IgD-negative memory B cell (primary cell): ENCODE measurements around the gene COL24A1. TPM values are rescaled to one million over a fixed set of nuclear protein-coding genes. Genes with fewer than 3 reads are reported as not detected.
"Not testable (repeated sequence)": the region's sequence is repeated elsewhere in the genome, so short reads cannot be mapped to it uniquely, and the experiment has no call there.

Experiments used
- H3K27ac Mint-ChIP-seq, 3 donors: one replicate each; pipeline ENCODE4 v1.8.0; 2020 to 2022; ENCODE audit warnings: mild to moderate bottlenecking in 3 of 3, mixed read lengths in 3 of 3, moderate library complexity in 1 of 3
- H3K27me3 Mint-ChIP-seq: one replicate; pipeline ENCODE4 v1.8.0; 2021; ENCODE audit warnings: mixed read lengths
- H3K36me3 Mint-ChIP-seq: one replicate; pipeline ENCODE4 v1.8.0; 2020; ENCODE audit warnings: mild to moderate bottlenecking, mixed read lengths
- H3K4me1 Mint-ChIP-seq, 3 donors: one replicate each; pipeline ENCODE4 v1.8.0; 2020 to 2022; ENCODE audit warnings: mixed read lengths in 3 of 3, mild to moderate bottlenecking in 1 of 3
- H3K4me3 Mint-ChIP-seq, 4 donors: one replicate each; pipeline ENCODE4 v1.8.0; 2020 to 2022; ENCODE audit warnings: mild to moderate bottlenecking in 4 of 4, mixed read lengths in 4 of 4, moderate library complexity in 3 of 4
- H3K9me3 Mint-ChIP-seq, 3 donors: one replicate each; pipeline ENCODE4 v1.8.0; 2020 to 2021; ENCODE audit warnings: mixed read lengths in 3 of 3, mild to moderate bottlenecking in 1 of 3
- polyA plus RNA-seq: library from polyadenylated mRNA; unstranded; fragments of 300-500 nt; fragmentation: Illumina TruSeq; gene quantifications from one replicate; pipeline ENCODE4 v1.2.3, GENCODE V29; 2021

Gene COL24A1
- polyA plus RNA-seq, 1 donor from 2014 or later, result not detected

DNA sequence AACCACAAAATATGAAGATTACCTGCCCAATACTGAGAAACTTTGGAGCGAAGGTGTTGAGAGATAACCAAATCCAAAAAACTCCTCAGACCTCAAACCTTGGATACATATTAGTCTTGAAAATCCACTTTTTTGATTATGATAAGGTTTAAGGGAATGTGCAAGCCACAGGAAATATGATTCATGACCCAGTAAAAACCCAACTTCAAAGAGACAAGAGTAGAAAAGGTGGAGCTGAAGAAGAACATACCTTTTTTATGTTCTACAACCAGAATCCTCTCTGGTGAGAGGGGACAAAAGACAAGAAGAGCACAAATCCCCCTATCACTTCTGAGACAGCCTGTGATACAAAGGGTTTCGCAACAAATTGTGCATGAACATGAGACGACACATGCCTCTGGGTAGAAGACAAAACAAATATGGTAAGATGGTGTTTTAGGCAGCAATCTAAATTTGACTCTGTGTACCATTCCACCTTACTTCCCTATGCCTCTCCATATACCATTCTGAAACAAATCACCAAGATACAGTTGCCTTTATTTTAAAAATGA lies 37.3 kb downstream of the COL24A1 start:
- Mint-ChIP-seq H3K36me3 (no peaks in the 10 kb centered on the region), H3K4me1 (no peaks in the 10 kb centered on the region), H3K27me3 (no peaks in the 10 kb centered on the region), H3K9me3 (peaks cover 0 to 7% (median 6%) of the 10 kb centered on the region in 3 donors), H3K4me3 (no peak overlapping the region), H3K27ac (no peak overlapping the region)

DNA sequence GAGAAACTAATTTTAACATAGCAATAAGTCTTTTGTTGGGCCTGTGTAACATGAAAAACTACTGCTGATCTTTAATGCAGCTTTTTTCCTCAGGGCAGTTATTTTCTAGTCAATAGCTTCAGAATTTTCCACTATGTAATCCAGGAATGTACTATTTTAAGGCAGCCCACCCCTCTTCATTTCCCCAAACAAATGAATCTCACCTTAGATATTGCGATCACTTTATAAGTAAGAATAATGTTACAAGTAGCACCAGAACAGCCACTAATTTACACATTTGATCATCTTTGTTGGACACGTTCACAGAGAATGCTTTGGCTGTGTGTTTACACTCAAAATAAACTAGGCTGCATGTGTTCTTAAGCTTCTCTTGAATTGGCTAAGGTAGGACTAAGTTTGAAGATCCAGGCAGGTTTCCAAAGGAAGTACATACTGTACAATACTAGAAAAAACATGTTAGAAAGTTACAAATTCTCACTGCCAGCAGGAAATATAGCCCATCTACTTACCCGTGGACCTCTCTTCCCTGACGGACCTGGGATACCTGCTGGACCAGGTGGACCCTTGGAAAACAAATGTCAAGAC lies 41.7 kb downstream of the COL24A1 start:
- Mint-ChIP-seq H3K36me3 (no peaks in the 10 kb centered on the region), H3K4me3 (no peak overlapping the region), H3K27me3 (no peaks in the 10 kb centered on the region), H3K9me3 (peaks cover 0 to 7% (median 2%) of the 10 kb centered on the region in 3 donors), H3K4me1 (no peaks in the 10 kb centered on the region), H3K27ac (no peak overlapping the region)

DNA sequence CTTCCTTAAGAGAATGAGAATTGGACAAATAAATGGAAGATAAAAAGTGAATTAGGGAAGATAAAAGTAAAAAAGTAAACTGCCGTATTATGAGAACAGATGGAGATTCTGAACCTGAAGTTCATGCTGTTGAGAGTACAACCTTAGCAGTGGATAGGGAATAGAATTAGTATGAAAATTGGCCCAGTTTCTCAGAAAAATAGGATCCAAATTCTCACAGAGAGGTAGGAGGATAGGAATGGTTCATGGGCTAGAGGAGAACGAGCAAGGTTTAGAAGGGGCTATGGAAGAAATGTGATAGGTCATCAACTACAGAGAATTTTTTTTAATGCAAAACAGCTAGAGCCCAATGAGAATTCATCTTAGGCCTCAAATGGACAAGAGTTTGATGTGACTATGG lies 42.3 kb downstream of the COL24A1 start:
- Mint-ChIP-seq H3K4me1 (no peaks in the 10 kb centered on the region), H3K36me3 (no peaks in the 10 kb centered on the region), H3K9me3 (peaks cover 0 to 3% (median 2%) of the 10 kb centered on the region in 3 donors), H3K4me3 (no peak overlapping the region), H3K27ac (no peak overlapping the region), H3K27me3 (no peaks in the 10 kb centered on the region)

DNA sequence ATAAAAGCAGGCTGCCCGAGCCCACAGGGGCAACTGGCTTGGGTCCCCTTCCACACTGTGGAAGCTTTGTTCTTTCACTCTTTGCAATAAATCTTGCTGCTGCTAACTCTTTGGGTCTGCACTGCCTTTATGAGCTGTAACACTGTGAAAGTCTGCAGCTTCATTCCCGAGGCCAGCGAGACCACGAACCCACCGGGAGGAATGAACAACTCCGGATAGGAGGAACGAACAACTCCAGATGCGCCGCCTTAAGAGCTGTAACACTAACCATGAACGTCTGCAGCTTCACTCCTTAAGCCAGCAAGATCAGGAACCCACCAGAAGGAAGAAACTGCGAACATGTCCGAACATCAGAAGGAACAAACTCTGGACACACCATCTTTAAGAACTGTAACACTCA lies 45.0 kb downstream of the COL24A1 start:
- not testable (repeated sequence) for H3K27me3 Mint-ChIP-seq, H3K4me1 Mint-ChIP-seq, H3K9me3 Mint-ChIP-seq, H3K27ac Mint-ChIP-seq, H3K4me3 Mint-ChIP-seq, H3K36me3 Mint-ChIP-seq

DNA sequence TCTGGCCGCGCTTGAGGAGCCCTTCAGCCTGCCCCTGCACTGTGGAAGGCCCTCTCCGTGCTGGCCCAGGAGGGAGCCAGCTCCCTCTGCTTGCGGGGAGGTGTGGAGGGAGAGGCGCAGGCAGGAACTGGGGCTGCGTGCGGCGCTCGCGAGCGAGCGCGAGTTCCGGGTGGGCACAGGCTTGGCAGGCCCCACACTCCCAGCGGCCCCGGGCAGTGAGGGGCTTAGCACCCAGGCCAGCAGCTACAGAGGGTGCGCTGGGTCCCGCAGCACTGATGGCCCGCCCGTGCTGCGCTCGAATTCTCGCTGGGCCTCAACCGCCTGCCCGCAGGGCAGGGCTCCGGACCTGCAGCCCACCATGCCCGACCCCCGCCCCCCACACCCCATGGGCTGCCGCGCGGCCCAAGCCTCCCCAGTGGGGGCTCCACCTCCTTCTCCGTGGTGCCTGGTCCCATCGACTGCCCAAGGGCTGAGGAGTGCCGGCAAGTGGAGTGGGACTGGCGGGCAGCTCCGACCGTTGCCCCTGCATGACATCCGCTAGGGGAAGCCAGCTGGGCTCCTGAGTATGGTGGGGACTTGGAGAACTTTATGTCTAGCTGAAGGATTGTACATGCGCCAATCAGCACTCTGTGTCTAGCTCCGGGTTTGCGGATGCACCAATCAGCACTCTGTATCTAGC lies 46.0 kb downstream of the COL24A1 start:
- Mint-ChIP-seq H3K9me3 (no peaks in the 10 kb centered on the region), H3K4me1 (no peaks in the 10 kb centered on the region), H3K27ac (no peak overlapping the region), H3K36me3 (no peaks in the 10 kb centered on the region), H3K4me3 (no peak overlapping the region), H3K27me3 (no peaks in the 10 kb centered on the region)

DNA sequence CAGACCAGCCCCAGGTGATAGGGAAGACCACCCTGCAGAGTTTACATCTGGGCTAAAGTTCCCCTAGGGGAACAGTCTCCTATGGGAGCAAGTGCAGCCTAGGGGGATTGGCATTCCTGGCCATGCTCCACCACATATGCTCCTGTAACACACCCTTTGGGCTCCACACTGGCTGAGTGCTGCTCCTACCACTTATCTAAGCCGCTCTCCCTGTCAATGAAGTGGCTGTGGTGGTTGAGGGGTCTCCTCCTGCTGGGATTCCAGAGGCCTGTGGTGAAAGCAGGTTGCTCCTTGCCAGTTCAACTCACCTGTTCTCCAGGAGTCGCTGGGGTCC lies 51.1 kb downstream of the COL24A1 start:
- Mint-ChIP-seq H3K4me1 (no peaks in the 10 kb centered on the region), H3K27ac (no peak overlapping the region), H3K4me3 (no peak overlapping the region), H3K36me3 (no peaks in the 10 kb centered on the region), H3K27me3 (peaks cover 1% of the 10 kb centered on the region), H3K9me3 (peaks cover 0 to 5% (median 4%) of the 10 kb centered on the region in 3 donors)

DNA sequence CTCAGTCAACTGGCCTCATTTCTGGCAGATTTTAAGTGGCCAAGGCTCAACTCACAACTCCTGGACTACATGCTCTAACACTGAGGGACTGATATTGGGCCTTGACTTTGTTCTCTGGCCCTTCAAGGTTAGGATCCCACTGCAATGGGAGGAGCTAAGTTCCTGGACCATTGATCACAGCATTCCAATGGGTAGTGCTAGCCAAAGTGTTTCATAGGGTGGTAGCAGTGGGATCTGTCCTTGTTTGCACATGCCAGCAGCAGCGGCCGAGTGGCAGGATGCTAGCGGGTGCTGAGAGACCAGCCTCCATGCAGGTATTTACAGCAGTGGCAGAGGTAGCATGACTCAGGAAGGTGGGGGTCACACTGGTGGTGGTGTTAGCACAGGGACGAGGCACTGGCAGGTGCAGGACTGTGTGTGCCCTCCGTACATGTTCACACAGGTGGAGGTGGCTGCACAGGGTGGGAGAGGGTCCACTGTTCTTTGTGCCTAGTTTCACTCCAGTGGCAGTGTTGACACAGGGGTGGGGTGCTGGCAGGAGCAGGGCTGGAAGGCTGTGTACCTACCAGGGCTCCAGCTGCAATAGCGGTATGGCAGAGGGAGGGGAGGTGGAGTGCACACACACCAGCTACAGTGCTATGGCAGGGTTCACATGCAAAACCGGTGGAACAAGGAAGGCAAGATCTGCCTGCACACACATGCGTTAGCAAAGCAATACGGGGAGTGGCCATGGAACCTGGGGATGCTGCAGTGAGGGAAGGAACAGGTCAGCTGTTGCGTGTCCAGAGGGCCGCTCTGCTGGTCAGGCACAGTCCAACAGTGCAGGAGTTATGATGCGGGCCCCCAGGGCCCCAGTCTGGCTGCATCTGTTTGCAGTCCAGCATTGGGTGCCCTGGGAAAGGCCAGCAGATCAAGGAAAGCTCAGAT lies 51.7 kb downstream of the COL24A1 start:
- H3K27me3 Mint-ChIP-seq, result peaks cover 1% of the 10 kb centered on the region
- H3K4me3 Mint-ChIP-seq, result no peak overlapping the region
- no peak overlapping the region for H3K27ac Mint-ChIP-seq
- H3K36me3 Mint-ChIP-seq, result no peaks in the 10 kb centered on the region
- peaks cover 0 to 5% (median 4%) of the 10 kb centered on the region in 3 donors for H3K9me3 Mint-ChIP-seq
- no peaks in the 10 kb centered on the region for H3K4me1 Mint-ChIP-seq

DNA sequence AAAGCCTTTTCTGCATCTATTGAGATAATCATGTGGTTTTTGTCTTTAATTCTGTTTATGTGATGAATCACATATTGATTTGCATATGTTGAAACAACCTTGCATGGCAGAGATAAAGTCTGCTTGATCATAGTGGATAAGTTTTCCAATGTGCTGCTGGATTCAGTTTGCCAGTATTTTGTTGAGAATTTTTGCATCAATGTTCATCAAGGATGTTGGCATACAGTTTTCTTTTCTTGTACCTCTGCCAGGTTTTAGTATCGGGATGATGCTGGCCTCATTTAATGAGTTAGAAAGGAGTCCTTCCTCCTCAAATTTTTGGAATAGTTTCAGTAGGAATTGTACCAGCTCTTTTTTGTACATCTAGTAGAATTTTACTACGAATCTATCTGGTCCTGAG lies 55.0 kb downstream of the COL24A1 start:
- Mint-ChIP-seq H3K27me3 (peaks cover 1% of the 10 kb centered on the region), H3K4me1 (no peaks in the 10 kb centered on the region), H3K27ac (no peak overlapping the region), H3K36me3 (no peaks in the 10 kb centered on the region), H3K4me3 (no peak overlapping the region), H3K9me3 (peaks cover 0 to 5% (median 4%) of the 10 kb centered on the region in 3 donors)

DNA sequence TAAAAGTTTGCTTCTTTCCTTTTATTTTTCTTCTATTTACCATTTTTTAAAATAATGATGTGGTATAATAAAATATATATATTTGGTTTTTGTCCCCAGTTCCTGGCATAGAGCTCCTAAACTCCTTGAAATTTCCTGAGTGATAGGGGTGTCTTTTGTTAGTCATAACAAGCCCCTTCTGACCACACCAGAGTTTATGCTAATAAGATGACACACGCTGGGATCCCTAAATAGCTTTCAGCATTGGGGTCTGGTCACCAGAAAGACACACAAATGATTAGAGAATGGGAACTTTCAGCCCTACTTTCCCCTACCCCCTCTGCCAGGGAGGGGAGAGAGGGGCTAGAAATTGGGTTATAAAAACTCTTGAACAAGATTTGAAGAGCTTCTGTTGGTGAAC lies 56.2 kb downstream of the COL24A1 start:
- Mint-ChIP-seq H3K9me3 (peaks cover 0 to 5% (median 4%) of the 10 kb centered on the region in 3 donors), H3K36me3 (no peaks in the 10 kb centered on the region), H3K27ac (no peak overlapping the region), H3K4me3 (no peak overlapping the region), H3K4me1 (no peaks in the 10 kb centered on the region), H3K27me3 (peaks cover 1% of the 10 kb centered on the region)

DNA sequence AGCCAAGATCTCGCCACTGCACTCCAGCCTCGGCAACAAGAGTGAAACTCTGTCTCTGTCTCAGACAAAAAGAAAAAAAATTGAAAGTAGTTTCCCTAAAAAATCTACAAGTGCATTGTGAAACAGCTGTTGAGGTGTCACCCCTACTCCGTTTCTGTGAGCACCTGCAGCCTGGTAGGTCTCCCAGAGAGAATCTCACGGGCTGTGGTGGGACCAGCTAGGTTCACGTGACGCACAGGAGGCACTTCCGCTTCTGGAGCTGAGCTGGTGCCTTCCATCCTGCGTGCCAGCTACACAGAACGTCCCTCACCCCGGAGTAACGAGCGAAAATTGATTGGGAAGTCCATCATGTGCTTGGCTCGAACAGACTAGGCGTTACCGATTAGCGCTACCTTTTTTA lies 66.8 kb downstream of the COL24A1 start:
- Mint-ChIP-seq H3K27ac (no peak overlapping the region), H3K9me3 (peaks cover 2 to 4% (median 3%) of the 10 kb centered on the region in 3 donors), H3K4me1 (peaks cover 0 to 2% (median 0%) of the 10 kb centered on the region in 3 donors), H3K36me3 (no peaks in the 10 kb centered on the region), H3K4me3 (no peak overlapping the region), H3K27me3 (no peaks in the 10 kb centered on the region)

DNA sequence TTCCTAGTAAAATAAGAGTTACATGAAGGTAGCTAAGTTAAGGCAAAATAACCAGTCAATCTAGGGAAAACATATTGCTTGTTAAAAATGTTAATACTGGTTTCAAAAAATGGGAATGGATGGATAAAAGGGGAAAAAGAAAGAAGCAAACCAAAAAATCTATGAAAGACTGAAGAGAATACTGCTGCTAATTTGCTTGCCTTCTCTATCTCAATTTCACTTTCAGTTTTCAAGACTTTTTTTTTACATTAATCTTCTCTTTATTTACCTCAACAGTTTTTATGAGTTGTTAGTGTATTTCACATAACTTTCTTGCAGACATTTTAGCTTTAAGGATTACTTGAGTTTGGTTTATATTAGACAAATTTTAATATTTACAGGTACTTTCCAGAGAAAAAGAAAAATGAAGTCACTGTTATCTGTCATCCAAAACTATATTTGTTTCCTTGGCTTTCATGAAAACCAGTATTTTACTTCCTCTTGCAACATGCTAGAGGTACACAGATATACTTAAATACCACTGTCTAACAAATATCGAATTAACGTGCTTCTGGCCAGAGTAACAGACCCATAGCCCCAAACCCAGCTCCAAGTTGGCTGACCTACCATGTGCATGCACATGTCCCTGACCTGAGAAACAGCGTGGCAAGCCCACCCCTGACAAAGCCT lies 70.7 kb downstream of the COL24A1 start:
- no peaks in the 10 kb centered on the region for H3K27me3 Mint-ChIP-seq
- no peak overlapping the region for H3K27ac Mint-ChIP-seq
- H3K36me3 Mint-ChIP-seq, result no peaks in the 10 kb centered on the region
- no peak overlapping the region for H3K4me3 Mint-ChIP-seq
- H3K4me1 Mint-ChIP-seq, result peaks cover 0 to 2% (median 0%) of the 10 kb centered on the region in 3 donors
- H3K9me3 Mint-ChIP-seq, result no peaks in the 10 kb centered on the region

DNA sequence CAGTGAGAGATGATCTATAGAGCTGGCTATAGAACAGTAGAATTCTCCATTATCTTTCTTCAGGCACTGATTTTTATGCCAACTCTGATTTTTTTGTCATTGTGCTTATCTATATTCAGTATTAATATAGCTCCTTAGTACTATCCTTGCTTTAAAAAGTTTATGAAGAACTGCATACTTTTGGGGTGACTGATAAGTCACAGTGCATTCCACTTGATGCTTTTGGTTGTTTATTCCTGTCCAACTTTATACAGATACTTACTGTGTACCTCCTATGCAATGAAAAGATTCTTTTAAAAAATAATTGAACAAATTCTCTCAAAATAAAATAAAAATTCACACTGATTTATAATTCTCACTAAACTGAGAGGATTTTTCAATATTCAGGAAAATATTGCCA lies 71.6 kb downstream of the COL24A1 start:
- H3K9me3 Mint-ChIP-seq, result no peaks in the 10 kb centered on the region
- no peak overlapping the region for H3K4me3 Mint-ChIP-seq
- peaks cover 0 to 2% (median 0%) of the 10 kb centered on the region in 3 donors for H3K4me1 Mint-ChIP-seq
- no peaks in the 10 kb centered on the region for H3K27me3 Mint-ChIP-seq
- H3K36me3 Mint-ChIP-seq, result no peaks in the 10 kb centered on the region
- no peak overlapping the region for H3K27ac Mint-ChIP-seq

DNA sequence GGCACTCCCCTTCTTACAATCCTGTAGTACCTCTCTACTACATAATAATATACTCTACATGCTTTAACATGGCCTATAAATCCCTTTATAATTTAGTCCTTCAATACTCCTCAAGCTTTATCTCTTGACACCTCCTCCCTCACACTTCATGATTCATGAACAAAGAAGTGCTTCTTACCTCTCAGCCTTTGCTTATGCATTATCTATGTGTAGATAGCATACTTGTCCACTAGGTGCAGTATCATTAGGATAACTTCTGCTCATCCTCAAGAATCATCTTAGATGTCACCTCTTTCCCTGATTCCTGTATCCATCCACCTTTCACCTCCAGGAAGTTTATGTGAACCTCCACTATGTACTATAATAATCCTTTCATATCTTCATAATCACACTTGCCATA lies 74.4 kb downstream of the COL24A1 start:
- Mint-ChIP-seq H3K27ac (no peak overlapping the region), H3K4me1 (peaks cover 0 to 2% (median 0%) of the 10 kb centered on the region in 3 donors), H3K4me3 (no peak overlapping the region), H3K36me3 (no peaks in the 10 kb centered on the region), H3K27me3 (no peaks in the 10 kb centered on the region), H3K9me3 (peaks cover 0 to 8% (median 4%) of the 10 kb centered on the region in 3 donors)

DNA sequence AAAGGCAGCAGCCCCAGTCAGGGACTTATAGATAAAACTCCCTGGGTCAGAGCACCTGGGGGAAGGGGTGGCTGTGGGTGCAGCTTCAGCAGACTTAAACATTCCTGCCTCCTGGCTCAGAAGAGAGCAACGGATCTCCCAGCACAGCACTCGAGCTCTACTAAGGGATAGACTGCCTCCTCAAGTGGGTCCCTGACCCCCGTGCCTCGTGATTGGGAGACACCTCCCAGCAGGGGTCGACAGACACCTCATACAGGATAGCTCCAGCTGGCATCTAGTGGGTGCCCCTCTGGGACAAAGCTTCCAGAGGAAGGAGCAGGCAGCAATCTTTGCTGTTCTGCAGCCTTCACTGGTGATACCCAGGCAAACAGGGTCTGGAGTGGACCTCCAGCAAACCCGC lies 84.1 kb downstream of the COL24A1 start:
- H3K27ac Mint-ChIP-seq, H3K4me1 Mint-ChIP-seq, H3K27me3 Mint-ChIP-seq, H3K9me3 Mint-ChIP-seq, H3K36me3 Mint-ChIP-seq: not testable (repeated sequence)
- H3K4me3 Mint-ChIP-seq, result peak overlapping the region in 1 of 4 donors; percentile 41

DNA sequence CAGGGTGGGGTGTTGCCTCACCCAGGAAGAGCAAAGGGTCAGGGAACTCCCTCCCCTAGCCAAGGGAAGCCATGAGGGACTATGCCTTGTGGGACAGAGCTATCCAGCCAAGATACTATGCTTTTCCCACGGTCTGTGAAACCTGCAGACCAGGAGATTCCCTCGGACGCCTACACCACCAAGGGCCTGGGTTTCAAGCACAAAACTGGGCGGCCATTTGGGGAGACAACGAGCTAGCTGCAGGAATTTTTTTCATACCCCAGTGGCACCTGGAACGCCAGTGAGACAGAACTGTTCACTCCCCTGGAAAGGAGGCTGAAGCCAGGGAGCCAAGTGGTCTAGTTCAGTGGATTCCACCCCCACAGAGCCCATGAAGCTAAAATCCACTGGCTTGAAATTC lies 84.7 kb downstream of the COL24A1 start:
- H3K4me1 Mint-ChIP-seq, H3K27me3 Mint-ChIP-seq, H3K27ac Mint-ChIP-seq, H3K36me3 Mint-ChIP-seq, H3K9me3 Mint-ChIP-seq, H3K4me3 Mint-ChIP-seq: not testable (repeated sequence)
